ENCODE results near the gene GAL3ST1.

Gene GAL3ST1

GRCh38 chr22:30531651-30532608 is 42.5 kb downstream of the GAL3ST1 start:
- no peak for DNase-seq

- no peak for DNase-seq
Observed at GRCh38 chr22:30526656-30527055, 47.8 kb downstream of the GAL3ST1 start.

DNA sequence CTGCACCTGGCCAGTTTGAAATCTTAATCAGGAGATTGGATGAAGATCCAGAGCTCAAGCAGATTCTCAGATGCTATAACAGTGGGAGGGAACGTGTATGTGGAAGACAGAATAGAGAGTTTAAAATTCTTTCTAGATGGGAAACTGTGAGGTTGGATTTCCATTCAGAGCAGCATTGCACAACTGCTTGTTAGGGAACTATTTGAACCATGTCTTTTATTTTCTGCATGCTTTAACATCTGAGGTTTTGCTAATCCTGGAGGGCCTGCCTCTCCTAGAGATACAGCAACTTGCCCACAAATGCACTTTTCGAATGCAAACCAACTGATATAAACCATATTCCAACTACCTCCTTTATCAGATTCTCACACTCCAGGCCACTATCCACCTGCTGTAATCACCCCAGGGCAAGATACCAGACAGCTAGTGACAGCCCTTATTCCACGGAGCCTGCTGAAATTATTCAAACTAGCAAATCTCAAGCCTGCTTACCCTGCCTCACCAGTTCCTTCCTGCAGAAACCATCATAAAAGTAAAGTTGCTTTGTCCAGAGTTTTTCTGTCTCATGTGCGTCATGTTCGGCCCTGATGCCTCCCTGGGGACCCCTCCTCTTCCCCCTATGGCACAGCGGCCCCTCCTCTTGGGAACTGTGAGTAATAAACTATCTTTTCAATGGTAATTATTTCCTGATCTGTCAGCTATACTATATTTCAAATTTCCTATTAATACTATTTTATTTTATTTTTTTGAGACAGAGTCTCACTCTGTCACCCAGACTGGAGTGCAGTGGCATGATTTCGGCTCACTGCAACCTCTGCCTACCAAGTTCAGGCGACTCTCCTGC is 50.6 kb downstream of the GAL3ST1 start:
- no peak for DNase-seq

GRCh38 chr22:30521368-30522156 is 52.9 kb downstream of the GAL3ST1 start:
- no peak for DNase-seq

- no peak for DNase-seq
Observed at GRCh38 chr22:30519842-30520425, 54.5 kb downstream of the GAL3ST1 start.

- no peak for DNase-seq
Observed at GRCh38 chr22:30516731-30517130, 57.7 kb downstream of the GAL3ST1 start.

DNA sequence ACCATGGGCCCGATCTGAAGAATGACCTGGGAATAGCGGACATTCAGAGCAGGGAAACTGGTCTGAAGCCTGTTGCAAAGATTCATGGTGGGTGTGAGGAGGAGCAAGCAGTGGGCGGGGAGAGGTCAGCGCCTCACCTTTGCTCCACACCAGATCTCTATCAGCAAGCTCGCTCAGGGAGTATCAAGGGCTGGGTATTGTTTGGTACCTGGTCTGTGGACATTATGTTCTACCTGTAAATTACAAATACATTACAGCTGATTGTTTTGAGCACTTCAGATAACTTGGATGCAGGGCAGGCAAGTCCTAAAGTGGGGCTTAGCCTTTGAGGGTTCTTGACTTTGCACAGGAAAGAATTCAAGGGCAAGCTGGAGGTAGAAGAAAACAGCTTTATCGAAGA is 58.2 kb downstream of the GAL3ST1 start:
- DNase-seq: no peak

- DNase-seq: no peak
Observed at GRCh38 chr22:30514252-30514651, 60.2 kb downstream of the GAL3ST1 start.

DNA sequence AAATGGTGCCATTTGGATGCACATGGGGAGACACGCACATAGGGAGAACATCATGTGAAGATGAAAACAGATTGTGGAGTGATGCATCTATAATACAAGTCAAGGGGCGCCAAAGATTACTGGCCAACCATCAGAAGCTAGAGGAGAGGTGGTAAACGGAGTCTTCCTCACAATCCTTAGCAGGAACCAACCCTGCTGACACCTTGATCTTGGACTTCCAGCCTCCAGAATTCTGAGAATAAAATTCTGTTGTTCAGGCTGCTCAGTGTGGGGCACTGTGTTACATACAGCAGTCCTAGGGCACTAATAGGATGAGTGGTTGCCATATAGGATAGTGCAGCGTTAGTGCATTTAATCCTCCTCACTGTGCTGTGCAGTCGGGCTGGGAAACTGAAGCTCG is 61.0 kb downstream of the GAL3ST1 start:
- DNase-seq: no peak

DNA sequence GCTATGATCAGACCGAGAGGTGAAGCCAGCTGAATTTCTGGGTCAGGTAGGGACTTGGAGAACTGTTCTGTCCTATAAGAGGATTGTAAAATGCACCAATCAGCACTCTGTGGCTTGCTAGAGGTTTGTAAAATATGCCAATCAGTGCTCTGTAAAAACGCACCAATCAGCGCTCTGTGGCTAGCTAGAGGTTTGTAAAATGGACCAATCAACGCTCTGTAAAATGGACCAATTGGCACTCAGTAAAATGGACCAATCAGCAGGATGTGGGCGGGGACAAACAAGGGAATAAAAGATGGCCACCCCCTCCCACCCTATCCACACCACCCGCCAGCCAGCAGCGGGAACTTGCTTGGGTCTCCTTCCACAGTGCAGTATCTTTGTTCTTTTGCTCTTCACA is 62.6 kb downstream of the GAL3ST1 start:
- no peak for DNase-seq

GRCh38 chr22:30511109-30511508 is 63.4 kb downstream of the GAL3ST1 start:
- DNase-seq: no peak

DNA sequence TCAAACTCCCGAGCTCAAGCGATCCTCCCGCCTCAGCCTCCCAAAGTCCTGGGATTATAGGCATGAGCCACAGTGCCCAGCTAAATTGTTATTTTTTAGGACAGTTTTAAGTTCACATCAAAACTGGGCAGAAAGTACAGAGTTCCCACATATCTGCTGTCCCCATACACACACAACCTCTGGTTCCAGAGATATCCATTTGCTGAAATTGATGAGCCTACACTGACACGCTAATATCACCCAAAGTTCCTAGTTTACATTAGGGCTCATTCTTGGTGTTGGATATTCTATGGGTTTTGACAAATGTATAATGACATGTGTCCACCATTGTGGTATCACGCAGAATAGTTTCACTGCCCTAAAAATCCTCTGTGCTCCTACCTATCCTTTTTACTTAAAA is 66.2 kb downstream of the GAL3ST1 start:
- DNase-seq: no peak

DNA sequence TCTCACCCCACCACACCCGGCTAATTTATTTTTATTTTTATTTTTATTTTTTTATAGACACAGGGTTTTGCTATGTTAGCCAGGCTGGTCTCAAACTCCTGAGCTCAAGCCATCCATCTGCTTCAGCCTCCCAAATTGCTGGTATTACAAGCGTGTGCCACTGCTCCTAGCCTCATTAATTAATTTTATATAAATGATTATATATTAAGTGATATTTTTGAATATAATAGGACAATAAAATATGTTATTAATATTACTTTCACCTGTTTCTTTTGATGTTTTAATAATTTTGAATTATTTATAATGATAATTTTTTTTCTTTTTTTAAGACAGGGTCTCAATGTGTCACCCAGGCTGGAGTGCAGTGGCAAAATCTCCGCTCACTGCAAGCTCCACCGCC is 66.8 kb downstream of the GAL3ST1 start:
- no peak for DNase-seq

GRCh38 chr22:30506507-30506968 is 67.9 kb downstream of the GAL3ST1 start:
- no peak for DNase-seq
